ENCODE measurements around the gene P3R3URF. TPM values are rescaled to one million over a fixed set of nuclear protein-coding genes. Genes with fewer than 3 reads are reported as not detected.

P3R3URF gene
- total and polyA plus RNA-seq, 12 donors = not detected

GRCh38 chr1:46130606-46131005 lies 45.7 kb downstream of the P3R3URF start:
- Histone ChIP-seq H3K4me1 (peaks cover 3 to 58% (median 30%) of the 10 kb centered on the region in 9 donors), H3K27ac (peak overlapping the region in 9 of 10 donors; percentile 88 to 98 (median 97)), H3K4me3 (peak overlapping the region; percentile 51 to 89 (median 76)), H3K27me3 (peaks cover 0 to 39% (median 0%) of the 10 kb centered on the region in 7 donors), H3K36me3 (no peaks in the 10 kb centered on the region), H3K9me3 (no peaks in the 10 kb centered on the region)
- TF ChIP-seq CTCF (IDR thresholded peaks at IDR 0.05) = no peak
- DNase-seq (no peak), ATAC-seq (no peak)
- WGBS, 2 donors = 6 to 10% methylated on average over 5 of the region's 5 CpGs
- intact Hi-C loops (cut with DNase I) = loop anchor here in 6 of 10 donors (5.0 kb wide), 3 partner anchors 37 to 93 kb away; no protein-coding TSS in a partner anchor

DNA sequence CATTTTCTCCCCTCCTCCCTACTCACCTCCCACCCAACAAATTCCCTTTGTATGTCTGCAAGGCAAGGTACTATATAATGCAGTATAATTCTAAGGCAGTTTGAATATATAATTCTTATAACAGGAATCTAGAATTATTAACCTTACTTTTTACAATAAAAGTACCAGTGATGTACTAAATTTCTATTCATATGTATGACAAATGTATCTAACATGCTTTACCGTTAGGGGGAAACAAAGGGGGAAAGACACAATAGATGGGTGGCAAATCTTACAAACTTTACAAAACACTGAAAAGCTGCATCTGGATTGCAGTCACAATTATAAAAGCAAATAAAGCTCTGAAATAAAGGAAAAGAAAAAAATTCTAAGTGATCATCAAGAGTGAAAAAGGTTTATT lies 46.2 kb downstream of the P3R3URF start:
- peaks cover 3 to 53% (median 26%) of the 10 kb centered on the region in 9 donors for H3K4me1 ChIP-seq
- ATAC-seq (no peak), DNase-seq (no peak)
- H3K27me3 ChIP-seq = peaks cover 0 to 39% (median 0%) of the 10 kb centered on the region in 7 donors
- H3K27ac ChIP-seq = peak overlapping the region in 9 of 10 donors; percentile 88 to 98 (median 97)
- H3K9me3 ChIP-seq = no peaks in the 10 kb centered on the region
- peak in 1 of 9 donors; percentile 16 for TF ChIP-seq CTCF (IDR thresholded peaks at IDR 0.05)
- WGBS, 2 donors = 27 to 29% methylated on average over 1 of the region's 1 CpG
- peak overlapping the region; percentile 51 to 89 (median 76) for H3K4me3 ChIP-seq
- no peaks in the 10 kb centered on the region for H3K36me3 ChIP-seq
- intact Hi-C loops (cut with DNase I) = loop anchor here in 6 of 10 donors (5.0 kb wide), 3 partner anchors 37 to 93 kb away; no protein-coding TSS in a partner anchor

- H3K36me3 ChIP-seq = no peaks in the 10 kb centered on the region
- DNase-seq (no peak), ATAC-seq (no peak)
- no peak for TF ChIP-seq CTCF (IDR thresholded peaks at IDR 0.05)
- H3K27ac ChIP-seq = no peak overlapping the region
- 89 to 96% methylated on average over 3 of the region's 3 CpGs for WGBS, 2 donors
- H3K4me3 ChIP-seq = peak overlapping the region in 8 of 10 donors; percentile 70 to 89 (median 76)
- H3K4me1 ChIP-seq = peaks cover 0 to 44% (median 12%) of the 10 kb centered on the region in 9 donors
- no peaks in the 10 kb centered on the region for H3K9me3 ChIP-seq
- H3K27me3 ChIP-seq = peaks cover 0 to 39% (median 0%) of the 10 kb centered on the region in 7 donors
- intact Hi-C loops (cut with DNase I) = loop anchor here in 2 of 10 donors (2.0 to 5.0 kb wide), 2 partner anchors 36 to 56 kb away; no protein-coding TSS in a partner anchor
Measured at GRCh38 chr1:46128344-46128743, 47.9 kb downstream of the P3R3URF start.

Other genes with a start within 250 kb of the P3R3URF start
- gene PIK3R3, start 43.9 kb downstream of the P3R3URF start, total RNA-seq = 10 to 100 TPM; 22.9 to 54.5 (median 40.1) TPM
- gene PIK3R3, start 43.9 kb downstream of the P3R3URF start, polyA plus RNA-seq = 10 to 100 TPM; 15.4 to 31.6 TPM
- 1 to 10 TPM in 9 of 10 donors, under 1 TPM in 1; 0.80 to 2.3 (median 1.7) TPM for gene TSPAN1, start 1.4 kb downstream of the P3R3URF start, total RNA-seq
- 1 to 10 TPM; 1.3 to 5.3 TPM for gene TSPAN1, start 1.4 kb downstream of the P3R3URF start, polyA plus RNA-seq
- gene POMGNT1, start 21.9 kb upstream of the P3R3URF start, total RNA-seq = 100 to 1,000 TPM; 125 to 164 (median 147) TPM
- 100 to 1,000 TPM in 1 of 2 donors, 10 to 100 TPM in 1; 74.3 to 132 TPM for gene POMGNT1, start 21.9 kb upstream of the P3R3URF start, polyA plus RNA-seq
- gene LURAP1, start 26.8 kb upstream of the P3R3URF start, total RNA-seq = 10 to 100 TPM in 3 of 10 donors, 1 to 10 TPM in 7; 5.5 to 13.5 (median 8.0) TPM
- gene LURAP1, start 26.8 kb upstream of the P3R3URF start, polyA plus RNA-seq = 1 to 10 TPM; 6.4 to 7.3 TPM
- gene RAD54L, start 71.3 kb upstream of the P3R3URF start, total RNA-seq = 1 to 10 TPM in 3 of 10 donors, under 1 TPM in 6, not detected in 1; 0.42 to 2.8 (median 0.68) TPM
- gene RAD54L, start 71.3 kb upstream of the P3R3URF start, polyA plus RNA-seq = 1 to 10 TPM in 1 of 2 donors, under 1 TPM in 1; 0.35 to 1.0 TPM
- 10 to 100 TPM; 36.7 to 52.5 (median 43.6) TPM for gene LRRC41, start 127.1 kb upstream of the P3R3URF start, total RNA-seq
- 10 to 100 TPM; 15.4 to 23.1 TPM for gene LRRC41, start 127.1 kb upstream of the P3R3URF start, polyA plus RNA-seq
- gene UQCRH, start 127.2 kb upstream of the P3R3URF start, total RNA-seq = 1,000 to 10,000 TPM in 5 of 10 donors, 100 to 1,000 TPM in 5; 759 to 1,195 (median 1,005) TPM
- 1,000 to 10,000 TPM in 1 of 2 donors, 100 to 1,000 TPM in 1; 819 to 1,588 TPM for gene UQCRH, start 127.2 kb upstream of the P3R3URF start, polyA plus RNA-seq
- 10 to 100 TPM; 12.5 to 18.7 (median 16.5) TPM for gene NSUN4, start 164.3 kb upstream of the P3R3URF start, total RNA-seq
- 1 to 10 TPM; 9.6 to 9.9 TPM for gene NSUN4, start 164.3 kb upstream of the P3R3URF start, polyA plus RNA-seq
- gene FAAH, start 217.8 kb upstream of the P3R3URF start, total RNA-seq = 1 to 10 TPM; 1.8 to 9.8 (median 3.1) TPM
- 10 to 100 TPM in 1 of 2 donors, 1 to 10 TPM in 1; 2.4 to 16.4 TPM for gene FAAH, start 217.8 kb upstream of the P3R3URF start, polyA plus RNA-seq